ENCODE data around the gene TRMT61A.

The TRMT61A gene

DNA sequence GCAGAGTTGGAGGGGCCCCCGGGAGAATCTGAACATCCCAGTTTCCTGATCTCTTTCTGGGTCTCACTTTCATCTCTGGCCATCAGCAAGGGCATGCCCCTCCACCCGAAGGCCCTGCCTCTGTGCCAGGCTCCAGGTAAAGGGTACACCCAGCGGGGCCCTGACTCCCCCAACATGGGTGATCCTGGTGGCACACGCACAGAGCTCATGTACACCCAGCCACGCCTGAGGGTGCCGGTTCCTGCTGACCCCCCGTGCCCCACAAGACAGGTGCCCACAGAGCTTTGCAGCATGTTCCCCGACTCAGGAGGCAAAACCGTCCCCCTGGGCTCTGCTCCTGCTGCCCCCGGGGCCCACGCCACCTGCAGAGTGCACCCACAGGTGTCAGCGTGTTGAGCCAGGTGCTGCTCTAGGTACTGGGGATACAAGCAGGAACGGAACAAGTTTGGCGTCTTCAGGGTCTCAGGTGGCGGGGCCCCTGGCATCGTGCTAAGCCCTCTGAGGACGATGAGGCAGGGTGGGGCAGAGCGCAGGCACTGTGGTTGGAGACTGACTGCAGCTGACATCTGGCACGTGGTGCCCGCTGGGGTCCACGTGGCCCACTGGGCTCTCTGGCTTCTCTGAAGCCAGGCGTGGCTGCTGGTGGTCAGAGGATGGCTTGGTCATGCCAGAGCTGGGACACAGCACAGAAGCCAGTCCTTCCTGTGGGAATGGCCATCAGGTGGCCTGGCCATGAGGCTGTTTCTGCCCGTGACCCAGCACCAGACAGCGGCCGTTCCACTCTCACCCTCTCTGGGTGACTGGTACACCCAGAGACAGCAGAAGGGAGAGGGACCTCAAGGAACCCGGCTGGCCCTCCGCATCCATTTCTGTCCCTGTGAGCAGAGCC is 19.7 kb downstream of the TRMT61A start:
- DNase-seq, result no peak

GRCh38 chr14:103549361-103550311 is 20.6 kb downstream of the TRMT61A start:
- no peak for DNase-seq

DNA sequence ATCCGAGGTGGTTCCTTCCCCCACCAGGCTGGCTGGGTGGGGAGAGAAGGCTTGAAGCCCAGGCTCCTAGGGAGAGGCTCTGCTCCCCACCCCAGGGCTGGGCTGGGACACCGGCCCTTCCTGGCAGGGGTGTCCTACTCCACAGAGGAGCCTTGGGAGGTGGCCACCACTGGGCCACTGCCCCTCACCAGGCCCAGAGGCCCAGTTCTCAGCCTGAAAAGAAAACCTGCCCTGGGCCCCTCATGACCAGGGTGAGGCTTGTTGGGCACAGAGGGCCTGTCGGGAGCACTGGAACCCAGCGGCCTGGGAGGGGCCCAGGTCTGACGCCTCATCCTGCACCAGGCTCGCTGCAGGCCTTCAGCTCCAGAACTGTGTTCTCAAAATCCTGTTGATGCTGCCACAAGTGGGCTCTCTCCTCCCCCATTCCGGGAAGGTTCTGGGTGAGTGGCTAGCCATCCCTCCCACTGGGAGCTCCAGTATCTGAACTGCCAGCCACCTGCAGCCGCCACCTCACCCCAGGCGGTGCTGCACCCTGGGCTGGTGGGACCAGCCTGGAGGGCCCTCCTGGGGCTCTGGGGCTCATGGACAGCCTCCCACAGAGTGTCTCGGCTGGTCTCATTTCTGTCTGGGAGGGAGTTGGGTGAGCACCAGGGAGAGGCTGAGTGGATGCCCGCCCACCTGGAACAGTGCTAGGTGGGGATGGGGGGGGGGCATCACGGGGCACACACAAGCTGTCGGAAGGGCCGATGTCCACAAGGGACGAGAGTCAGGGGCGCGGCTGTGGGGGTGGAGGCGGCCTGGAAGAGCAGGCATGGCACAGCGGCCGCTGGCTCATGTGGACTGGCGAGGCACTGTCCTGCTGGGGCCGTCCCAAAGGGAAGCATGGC is 21.7 kb downstream of the TRMT61A start:
- no peak for DNase-seq

- DNase-seq, result no peak
These were observed 22.4 kb downstream of the TRMT61A start for GRCh38 chr14:103551338-103551762.

DNA sequence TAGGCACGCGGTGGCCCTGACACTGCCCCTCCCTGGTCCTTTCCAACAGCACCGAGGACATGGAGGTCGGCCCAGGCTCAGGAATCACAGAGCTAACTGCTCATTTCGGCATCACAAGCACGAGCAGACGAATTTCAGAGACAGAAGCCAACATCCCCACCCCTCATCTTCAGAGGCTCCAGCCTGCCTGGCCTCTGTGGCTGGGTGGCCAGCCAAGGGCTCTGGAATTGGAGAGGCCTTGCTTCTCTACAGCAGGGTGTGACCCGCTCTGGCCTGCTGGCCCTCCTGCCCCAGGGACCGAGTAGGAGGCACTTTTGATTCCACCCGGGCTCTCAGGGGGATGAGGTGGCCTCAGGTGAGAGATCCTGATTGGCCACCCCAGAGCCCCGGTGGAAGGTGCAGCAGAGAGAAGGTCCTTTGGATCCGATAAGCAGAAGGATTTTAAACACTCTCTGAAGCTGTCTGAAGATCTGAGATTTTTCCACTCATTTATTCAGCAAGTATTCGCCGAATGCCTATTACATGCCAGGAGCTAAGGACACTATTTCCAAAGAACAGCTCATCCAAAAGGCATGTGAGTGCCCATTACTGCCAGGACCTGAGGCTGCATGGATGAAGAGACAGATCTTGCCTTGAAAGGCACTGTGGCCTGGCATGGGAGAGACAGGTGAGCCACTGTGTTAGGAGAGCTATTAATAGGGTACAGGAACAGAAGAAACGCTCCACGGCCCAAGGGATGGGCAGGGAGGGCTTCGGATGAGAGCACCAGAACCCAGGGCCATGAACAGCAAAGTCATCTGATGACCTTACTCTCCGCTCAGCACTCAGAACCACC is 23.2 kb downstream of the TRMT61A start:
- no peak for DNase-seq

- no peak for DNase-seq
These were observed 23.8 kb downstream of the TRMT61A start for GRCh38 chr14:103552846-103553210.

DNA sequence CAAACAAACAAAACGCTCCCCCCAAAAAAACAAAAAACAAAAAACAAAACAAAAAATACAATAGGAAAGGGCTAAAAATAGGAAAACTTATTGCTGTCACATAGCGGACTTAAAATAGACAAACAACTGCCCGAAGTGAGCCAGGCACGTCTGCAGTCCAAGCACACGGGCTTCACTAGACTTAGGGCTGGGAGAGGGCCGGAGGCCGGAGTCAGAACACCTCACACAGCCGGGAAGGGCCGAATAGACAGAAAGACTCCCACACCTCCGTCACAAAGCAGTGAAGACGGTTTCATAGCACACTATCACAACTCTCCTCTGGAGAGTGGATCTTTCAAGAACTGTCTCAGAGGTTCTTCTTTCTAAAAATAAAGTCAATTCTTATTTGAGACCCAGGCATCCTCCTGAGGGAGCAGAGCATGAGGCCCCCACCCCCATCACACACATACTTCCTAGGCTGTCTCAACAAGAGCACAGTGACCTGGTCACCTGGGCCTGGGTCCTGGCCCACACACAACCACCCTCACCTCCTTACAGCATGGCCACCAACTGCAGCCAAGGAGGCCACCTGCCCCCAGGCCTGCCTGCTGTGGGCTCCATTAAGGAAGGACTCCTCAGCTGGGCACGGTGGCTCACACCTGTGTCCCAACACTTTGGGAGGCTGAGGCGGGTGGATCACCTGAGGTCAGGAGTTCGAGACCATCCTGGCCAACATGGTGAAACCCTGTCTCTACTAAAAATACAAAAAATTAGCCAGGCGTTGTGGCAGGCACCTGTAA is 26.8 kb downstream of the TRMT61A start:
- no peak for DNase-seq

- DNase-seq, result no peak
These were observed 28.2 kb downstream of the TRMT61A start for GRCh38 chr14:103556946-103557758.

DNA sequence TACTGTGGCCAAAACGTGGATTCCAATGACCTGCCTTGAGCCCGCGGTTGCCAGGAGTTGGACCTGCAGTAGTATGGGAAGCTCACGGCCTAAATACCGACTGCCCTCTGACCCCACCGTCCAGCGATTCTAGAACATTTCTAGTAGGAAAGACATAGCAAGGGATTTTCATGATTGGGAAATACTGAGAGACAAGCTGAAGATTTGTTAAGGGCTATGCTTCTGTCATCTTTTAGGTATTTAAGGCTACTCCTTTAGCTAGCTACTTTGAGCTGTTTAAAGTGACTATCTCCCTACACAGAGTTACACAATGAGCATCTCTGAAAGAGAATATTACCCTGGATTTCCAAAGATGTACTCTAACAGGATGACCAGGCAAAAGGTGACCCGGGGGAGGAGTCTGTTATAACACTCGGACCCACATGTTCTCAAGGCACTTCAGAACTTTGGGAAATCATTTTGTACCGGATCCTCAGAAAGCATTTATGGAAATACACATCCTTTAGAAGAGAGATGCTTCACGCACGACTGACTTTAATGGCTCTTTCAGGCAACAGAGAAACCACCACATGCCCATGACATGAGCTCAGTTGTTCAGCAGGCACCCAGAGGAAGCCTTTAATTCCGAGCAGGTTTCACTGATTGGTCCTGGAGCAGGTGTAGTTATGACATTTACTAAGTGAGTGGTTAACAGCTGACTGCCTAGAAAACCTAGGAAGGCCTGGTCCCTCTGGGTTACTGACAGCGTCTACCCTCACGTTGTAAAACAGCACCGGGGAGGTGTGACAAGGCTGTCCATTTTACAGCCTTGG is 29.3 kb downstream of the TRMT61A start:
- no peak for DNase-seq

- no peak for DNase-seq
These were observed 30.8 kb downstream of the TRMT61A start for GRCh38 chr14:103559766-103560165.

DNA sequence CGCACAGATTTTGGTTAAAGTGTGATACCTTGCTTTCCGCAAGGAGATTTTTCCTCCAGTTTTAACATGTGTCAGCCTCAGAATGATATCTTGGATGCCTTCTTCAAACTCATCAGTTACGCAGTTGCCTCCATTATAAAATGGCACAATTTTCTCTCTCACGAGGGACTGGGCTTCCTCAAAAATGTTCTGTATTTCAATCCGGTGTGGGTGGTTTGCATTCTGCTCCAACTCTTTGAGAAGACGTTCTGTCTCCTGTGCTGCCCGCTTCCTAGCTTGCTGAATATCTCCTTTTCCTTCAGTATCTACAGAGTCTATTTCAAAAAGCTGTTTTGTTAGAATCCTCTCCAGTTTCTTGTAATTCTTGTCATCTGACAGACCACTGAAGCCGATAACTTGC is 31.7 kb downstream of the TRMT61A start:
- DNase-seq, result no peak

- DNase-seq, result no peak
These were observed 32.6 kb downstream of the TRMT61A start for GRCh38 chr14:103561381-103562178.

DNA sequence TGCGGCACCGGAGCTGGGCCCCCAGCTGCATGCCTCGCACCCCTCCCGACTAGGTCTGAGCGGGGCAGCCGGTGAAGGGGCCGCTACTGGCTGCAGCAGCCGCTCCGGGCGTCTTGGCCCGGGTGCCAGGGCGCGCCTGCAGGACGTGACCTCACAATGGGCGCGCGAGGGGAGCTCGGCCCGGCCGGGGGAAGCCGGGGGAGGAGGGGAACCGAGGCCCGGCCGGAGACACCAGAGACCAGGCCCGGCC is 33.1 kb downstream of the TRMT61A start:
- DNase-seq, result no peak

GRCh38 chr14:103562429-103563225 is 33.6 kb downstream of the TRMT61A start, which contains the start of the genes BAG5 and COA8:
BAG5 (minus strand) TSS chr14:103562657; CDS start chr14:103561164, 1,493 bp downstream.
COA8 (plus strand) TSS chr14:103562960; CDS start chr14:103563002, 42 bp downstream.
- DNase-seq, result peak; percentile 86

- DNase-seq, result no peak
These were observed 34.2 kb downstream of the TRMT61A start for GRCh38 chr14:103563226-103563620.

DNA sequence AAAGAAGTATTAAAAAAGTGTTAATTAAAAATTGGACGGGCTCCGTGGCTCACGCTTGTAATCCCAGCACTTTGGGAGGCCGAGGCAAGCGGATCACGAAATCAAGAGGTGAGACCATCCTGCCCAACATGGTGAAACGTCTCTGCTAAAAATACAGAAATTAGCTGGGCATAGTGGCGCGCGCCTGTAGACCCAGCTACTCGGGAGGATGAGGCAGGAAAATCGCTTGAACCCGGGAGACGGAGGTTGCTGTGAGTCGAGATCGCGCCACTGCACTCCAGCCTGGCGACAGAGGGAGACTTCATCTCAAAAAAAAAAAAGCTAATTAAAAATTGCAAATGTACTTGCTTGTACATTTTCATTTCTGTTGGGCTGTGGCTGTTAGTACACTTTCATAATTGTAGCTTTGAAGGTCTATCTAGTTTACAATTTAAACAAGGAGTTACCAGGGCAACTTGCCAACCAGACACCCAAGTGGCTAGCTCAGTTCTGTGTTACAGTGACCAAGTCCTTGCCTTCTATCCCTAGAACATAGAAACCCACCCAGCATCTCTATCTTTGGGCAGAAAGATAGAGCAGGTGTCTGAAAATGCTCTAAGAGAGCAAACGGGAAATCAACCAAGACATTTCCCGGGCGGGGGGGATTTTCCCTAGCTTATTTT is 35.0 kb downstream of the TRMT61A start:
- DNase-seq, result no peak

GRCh38 chr14:103568952-103569351 is 40.0 kb downstream of the TRMT61A start:
- DNase-seq, result no peak

All from activated gamma-delta T cell (primary cell).